HUES48 (cell line): ENCODE measurements around the gene B4GALT3.
"Not testable (repeated sequence)": the region's sequence is repeated elsewhere in the genome, so short reads cannot be mapped to it uniquely, and the experiment has no call there.

ENCODE experiments used
- H3K27ac ChIP-seq: one replicate; pipeline ENCODE4 v1.7.0; 2013; ENCODE audit warnings: low read depth, low read length, inconsistent platforms
- H3K27me3 ChIP-seq: 2 replicates; pipeline ENCODE4 v1.6.1; 2013; ENCODE audit warnings: mild to moderate bottlenecking, low read length; ENCODE audit not compliant: control insufficient read depth, insufficient read depth
- H3K36me3 ChIP-seq: 2 replicates; pipeline ENCODE4 v1.6.1; 2013; ENCODE audit warnings: low read length; ENCODE audit not compliant: control insufficient read depth, insufficient read depth
- H3K4me1 ChIP-seq: 2 replicates; pipeline ENCODE4 v1.6.1; 2013; ENCODE audit warnings: mild to moderate bottlenecking, low read length; ENCODE audit not compliant: control insufficient read depth, insufficient read depth
- H3K4me3 ChIP-seq: 2 replicates; pipeline ENCODE4 v1.5.1; 2013; ENCODE audit warnings: mild to moderate bottlenecking, low read depth, low read length
- H3K9ac ChIP-seq: 2 replicates; pipeline ENCODE4 v1.6.1; 2013; ENCODE audit warnings: mild to moderate bottlenecking, low read depth, low read length, moderate library complexity
- H3K9me3 ChIP-seq: 2 replicates; pipeline ENCODE4 v1.6.1; 2013; ENCODE audit warnings: low read length; ENCODE audit not compliant: control insufficient read depth, insufficient read depth

The B4GALT3 gene

GRCh38 chr1:161177112-161177935, at the start of gene B4GALT3:
TSS of gene B4GALT3 (minus strand) at chr1:161177507. CDS start at chr1:161176060, 1,447 bp downstream.
- peaks cover 32% of the 10 kb centered on the region for H3K36me3 ChIP-seq
- no peaks in the 10 kb centered on the region for H3K9me3 ChIP-seq
- H3K4me3 ChIP-seq = peak within 1 kb of the TSS; percentile 90
- peaks cover 9% of the 10 kb centered on the region; the same call in 1 of the 2 replicates for H3K4me1 ChIP-seq
- peak within 1 kb of the TSS; percentile 83 for H3K9ac ChIP-seq
- peak within 1 kb of the TSS; percentile 81 for H3K27ac ChIP-seq
- H3K27me3 ChIP-seq = no peaks in the 10 kb centered on the region

- Histone ChIP-seq H3K4me1 (peaks cover 15% of the 10 kb centered on the region), H3K36me3 (peaks cover 25% of the 10 kb centered on the region), H3K9ac (peak overlapping the region; percentile 23; the same call in 1 of the 2 replicates)
Observed at GRCh38 chr1:161226759-161227158, 49.5 kb upstream of the B4GALT3 start.

GRCh38 chr1:161226320-161226711, 49.0 kb upstream of the B4GALT3 start:
- Histone ChIP-seq H3K4me1 (peaks cover 15% of the 10 kb centered on the region), H3K27ac (peak overlapping the region; percentile 7), H3K27me3 (no peaks in the 10 kb centered on the region), H3K9ac (peak overlapping the region; percentile 54; the same call in 1 of the 2 replicates), H3K36me3 (peaks cover 25% of the 10 kb centered on the region), H3K4me3 (peak overlapping the region; percentile 86), H3K9me3 (no peaks in the 10 kb centered on the region)

More at GRCh38 chr1:161226759-161227158, 49.5 kb upstream of the B4GALT3 start:
- Histone ChIP-seq H3K27ac (peak overlapping the region; percentile 1), H3K9me3 (no peaks in the 10 kb centered on the region), H3K4me3 (peak overlapping the region; percentile 86), H3K27me3 (no peaks in the 10 kb centered on the region)

- Histone ChIP-seq H3K4me3 (peak within 1 kb of the TSS; percentile 86), H3K4me1 (peaks cover 15% of the 10 kb centered on the region), H3K27ac (peak within 1 kb of the TSS; percentile 30), H3K36me3 (peaks cover 25% of the 10 kb centered on the region), H3K9ac (peak within 1 kb of the TSS; percentile 54; the same call in 1 of the 2 replicates), H3K9me3 (no peaks in the 10 kb centered on the region), H3K27me3 (no peaks in the 10 kb centered on the region)
Observed at GRCh38 chr1:161225534-161226319, 48.4 kb upstream of the B4GALT3 start, which contains the start of gene TOMM40L. TSS of gene TOMM40L (plus strand) at chr1:161226060. CDS start at chr1:161226490, 430 bp downstream.

- no peak overlapping the region for H3K9ac ChIP-seq
- H3K4me1 ChIP-seq = peaks cover 15% of the 10 kb centered on the region
- H3K27ac ChIP-seq = peak overlapping the region; percentile 30
- no peaks in the 10 kb centered on the region for H3K27me3 ChIP-seq
- H3K36me3 ChIP-seq = peaks cover 23% of the 10 kb centered on the region
- H3K4me3 ChIP-seq = no peak overlapping the region
- H3K9me3 ChIP-seq = no peaks in the 10 kb centered on the region
Observed at GRCh38 chr1:161225178-161225533, 47.8 kb upstream of the B4GALT3 start.

- H3K9ac ChIP-seq, H3K27me3 ChIP-seq, H3K4me3 ChIP-seq, H3K27ac ChIP-seq, H3K9me3 ChIP-seq: not testable (repeated sequence)
- Histone ChIP-seq H3K36me3 (peaks cover 18% of the 10 kb centered on the region), H3K4me1 (peaks cover 15% of the 10 kb centered on the region)
Observed at GRCh38 chr1:161224695-161225087, 47.4 kb upstream of the B4GALT3 start.

GRCh38 chr1:161223805-161224694, 46.7 kb upstream of the B4GALT3 start:
- H3K9me3 ChIP-seq = no peaks in the 10 kb centered on the region
- H3K9ac ChIP-seq = no peak overlapping the region
- H3K27ac ChIP-seq = no peak overlapping the region
- H3K27me3 ChIP-seq = no peaks in the 10 kb centered on the region
- H3K36me3 ChIP-seq = peaks cover 11% of the 10 kb centered on the region
- H3K4me3 ChIP-seq = no peak overlapping the region
- H3K4me1 ChIP-seq = peaks cover 15% of the 10 kb centered on the region

- Histone ChIP-seq H3K4me1 (peaks cover 17% of the 10 kb centered on the region; the same call in 1 of the 2 replicates), H3K36me3 (no peaks in the 10 kb centered on the region), H3K4me3 (no peak overlapping the region), H3K9me3 (no peaks in the 10 kb centered on the region), H3K27ac (no peak overlapping the region), H3K27me3 (no peaks in the 10 kb centered on the region), H3K9ac (no peak overlapping the region)
Observed at GRCh38 chr1:161222175-161223019, 45.1 kb upstream of the B4GALT3 start.

- H3K4me3 ChIP-seq = no peak overlapping the region
- H3K9me3 ChIP-seq = no peaks in the 10 kb centered on the region
- H3K27me3 ChIP-seq = no peaks in the 10 kb centered on the region
- no peak overlapping the region for H3K9ac ChIP-seq
- H3K36me3 ChIP-seq = peaks cover 6% of the 10 kb centered on the region; the same call in 1 of the 2 replicates
- H3K4me1 ChIP-seq = peaks cover 6% of the 10 kb centered on the region; the same call in 1 of the 2 replicates
- H3K27ac ChIP-seq = no peak overlapping the region
Observed at GRCh38 chr1:161220002-161220401, 42.7 kb upstream of the B4GALT3 start.
